HFF-Myc (cell line): Measurements from ENCODE around the gene DOCK9.

ENCODE experiments used
- DNase-seq: peaks from one replicate; pipeline ENCODE4 v3.0.0-alpha.2; 2011; ENCODE audit warnings: low read depth; ENCODE audit errors: extremely low read depth
- H3K4me3 ChIP-seq: replicated peaks from 2 replicates; pipeline ENCODE4 v1.5.1; 2011; ENCODE audit warnings: low read depth, mild to moderate bottlenecking, control low read depth, low read length
- CTCF ChIP-seq: IDR thresholded peaks from 2 replicates; pipeline ENCODE4 v1.5.1; 2012; ENCODE audit warnings: mild to moderate bottlenecking, low read depth, low read length, control low read depth; ENCODE audit errors: missing control alignments

Gene DOCK9

GRCh38 chr13:98791611-98792010 is 186.3 kb downstream of the DOCK9 start:
- TF ChIP-seq CTCF: no peak
- DNase-seq: no peak

GRCh38 chr13:98787996-98788395 is 189.9 kb downstream of the DOCK9 start:
- no peak for DNase-seq
- TF ChIP-seq CTCF: no peak

More at GRCh38 chr13:98791611-98792010, 186.3 kb downstream of the DOCK9 start:
- no peak overlapping the region for H3K4me3 ChIP-seq

DNA sequence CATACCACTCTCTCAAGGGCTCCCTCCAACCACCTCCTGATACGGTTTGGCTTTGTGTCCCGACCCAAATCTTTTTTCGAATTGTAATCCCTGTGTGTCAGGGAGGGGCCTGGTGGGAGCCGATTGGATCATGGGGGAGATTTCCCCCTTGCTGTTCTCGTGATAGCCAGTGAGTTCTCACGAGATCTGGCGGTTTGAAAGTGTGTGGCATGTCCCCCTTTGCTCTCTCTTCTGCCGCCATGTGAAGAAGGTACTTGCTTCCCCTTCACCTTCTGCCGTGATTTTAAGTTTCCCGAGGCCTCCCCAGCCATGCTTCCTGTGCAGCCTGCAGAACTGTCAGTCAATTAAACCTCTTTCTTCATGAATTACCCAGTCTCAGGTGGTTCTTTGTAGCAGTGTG is 190.7 kb downstream of the DOCK9 start:
- no peak overlapping the region for H3K4me3 ChIP-seq
- no peak for TF ChIP-seq CTCF
- no peak for DNase-seq

More at GRCh38 chr13:98787996-98788395, 189.9 kb downstream of the DOCK9 start:
- no peak overlapping the region for H3K4me3 ChIP-seq

DNA sequence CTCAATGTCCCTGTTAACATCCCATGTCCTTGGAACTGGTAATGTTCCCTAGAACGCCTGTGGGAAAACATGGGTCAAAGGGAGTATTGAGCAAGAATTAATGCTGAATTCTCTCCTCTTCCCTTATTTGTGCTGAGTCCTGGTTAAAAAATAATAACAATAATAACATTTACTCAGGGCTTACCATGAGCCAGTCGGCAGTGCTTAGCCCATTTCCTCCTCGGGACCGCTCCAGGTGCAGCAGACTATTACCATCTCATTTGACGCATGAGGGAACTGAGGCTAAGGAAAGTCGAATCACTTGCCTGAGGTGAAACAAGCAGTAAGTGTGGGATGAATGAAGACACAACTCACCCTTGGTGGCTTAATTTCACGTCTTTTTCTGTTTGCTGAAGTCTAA is 191.8 kb downstream of the DOCK9 start:
- DNase-seq: no peak
- no peak for TF ChIP-seq CTCF
- no peak overlapping the region for H3K4me3 ChIP-seq

DNA sequence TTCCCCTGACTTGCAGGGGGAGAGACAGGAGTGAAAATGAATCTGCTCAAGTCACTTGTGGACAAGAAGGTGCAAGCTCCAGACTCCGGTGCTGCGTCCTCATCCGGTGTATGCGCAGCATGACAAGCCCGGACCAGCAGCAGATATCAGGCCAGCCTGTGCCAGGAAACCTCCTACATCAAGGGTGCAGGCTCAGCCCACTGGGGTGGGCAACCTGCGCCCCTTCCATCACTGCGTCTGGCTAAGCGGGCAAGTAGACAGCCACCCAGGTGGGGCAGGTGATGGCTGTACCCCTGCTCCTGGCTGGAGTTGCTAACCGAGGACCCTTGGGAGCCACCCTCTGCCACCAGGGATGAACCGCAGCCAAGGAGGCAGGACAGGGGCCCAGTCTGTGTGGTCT is 192.5 kb downstream of the DOCK9 start:
- H3K4me3 ChIP-seq: no peak overlapping the region
- no peak for DNase-seq
- TF ChIP-seq CTCF: no peak

GRCh38 chr13:98784666-98785065 is 193.2 kb downstream of the DOCK9 start:
- no peak for TF ChIP-seq CTCF
- no peak overlapping the region for H3K4me3 ChIP-seq
- DNase-seq: no peak

- H3K4me3 ChIP-seq: no peak overlapping the region
- no peak for DNase-seq
- no peak for TF ChIP-seq CTCF
Measured at GRCh38 chr13:98783856-98784478, 193.9 kb downstream of the DOCK9 start.
